GM12891 (cell line): ENCODE data around the gene PRCD.

Experiments used
- PAX5 ChIP-seq: IDR thresholded peaks from 2 replicates; pipeline ENCODE4 v1.6.1; 2011; ENCODE audit warnings: low read length, moderate library complexity, mild to moderate bottlenecking; ENCODE audit not compliant: insufficient read depth, severe bottlenecking
- POLR2A ChIP-seq: IDR thresholded peaks from 2 replicates; pipeline ENCODE4 v1.6.1; 2011; ENCODE audit warnings: low read depth, low read length, control low read depth
- POLR2AphosphoS5 ChIP-seq: IDR thresholded peaks from 2 replicates; pipeline ENCODE4 v1.6.1; 2011; ENCODE audit warnings: low read depth, low read length, control low read depth
- POU2F2 ChIP-seq: IDR thresholded peaks from 2 replicates; pipeline ENCODE4 v1.6.1; 2011; ENCODE audit warnings: low read depth, mild to moderate bottlenecking, control low read depth, low read length, moderate library complexity
- SPI1 ChIP-seq: IDR thresholded peaks from 2 replicates; pipeline ENCODE4 v1.6.1; 2011; ENCODE audit warnings: low read depth, low read length, control low read depth
- TAF1 ChIP-seq: IDR thresholded peaks from 2 replicates; pipeline ENCODE4 v1.6.1; 2011; ENCODE audit warnings: low read depth, low read length, control low read depth

DNA sequence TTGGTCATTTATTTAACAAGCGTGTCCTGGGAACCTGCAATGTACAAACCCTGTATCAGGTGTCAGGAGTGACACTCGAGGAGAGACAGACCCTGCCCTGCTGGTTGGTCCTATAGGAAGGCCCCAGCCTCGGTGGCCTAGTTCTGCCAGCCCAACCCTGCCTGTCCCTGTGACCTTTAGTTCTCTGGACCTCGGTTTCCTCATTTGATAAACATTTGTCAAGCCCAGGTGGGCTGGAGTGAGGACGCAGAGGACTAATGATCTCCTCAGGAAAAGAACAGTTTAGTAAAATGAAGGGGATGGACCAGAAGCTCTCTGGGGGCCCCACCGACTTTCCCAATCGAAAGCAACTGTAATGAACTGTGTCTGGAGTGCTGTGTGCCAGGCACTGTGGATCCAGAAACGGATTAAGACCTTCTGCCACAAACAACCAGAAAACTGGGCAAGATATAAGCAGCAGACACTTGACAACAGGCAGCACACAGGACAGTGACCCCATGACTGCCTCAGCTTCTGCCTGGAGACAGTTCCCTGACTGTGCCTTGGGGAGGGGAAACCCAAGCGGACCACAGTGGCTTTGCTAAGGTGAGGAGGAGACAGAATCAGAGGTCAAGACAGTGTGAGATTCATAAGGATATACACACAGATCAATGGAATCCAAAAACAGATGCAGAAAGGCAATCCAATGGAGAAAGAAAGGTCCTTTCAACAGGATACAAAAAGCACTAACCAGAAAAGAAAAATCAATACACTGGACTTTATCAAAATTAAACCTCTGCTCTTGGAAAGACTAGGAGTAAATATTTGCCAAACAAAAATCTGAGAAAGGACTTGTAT lies 8.8 kb downstream of the PRCD start:
- TF ChIP-seq POLR2A (no peak), POLR2AphosphoS5 (no peak), TAF1 (no peak), SPI1 (no peak), PAX5 (no peak), POU2F2 (no peak)
